Neutrophil (primary cell): ENCODE results near the gene LRRC52.

ENCODE experiments used
- H3K27ac ChIP-seq: fragments of 200-600 bp; sonication (generic); 2 replicates; pipeline ENCODE4 v1.5.1; 2016; ENCODE audit warnings: mild to moderate bottlenecking, moderate library complexity
- H3K27me3 ChIP-seq: fragments of 200-600 bp; sonication (generic); 2 replicates; pipeline ENCODE4 v1.6.0; 2016; ENCODE audit warnings: mild to moderate bottlenecking
- H3K36me3 ChIP-seq: fragments of 200-600 bp; sonication (generic); 2 replicates; pipeline ENCODE4 v1.5.1; 2017
- H3K4me1 ChIP-seq, 2 experiments: fragments of 200-600 bp in 1 of 2; sonication (generic) in 1 of 2; 1 replicate in 1 of 2; 2 replicates in 1 of 2; pipeline versions ENCODE4 v1.5.1 to v1.6.1; 2013 to 2016; ENCODE audit warnings: low read depth in 1 of 2, low read length in 1 of 2, mild to moderate bottlenecking in 1 of 2, moderate library complexity in 1 of 2; ENCODE audit not compliant: control insufficient read depth in 1 of 2, insufficient read depth in 1 of 2
- H3K4me3 ChIP-seq, 2 experiments: fragments of 200-600 bp in 1 of 2; sonication (generic) in 1 of 2; 1 replicate in 1 of 2; 2 replicates in 1 of 2; pipeline ENCODE4 v1.5.1; 2013 to 2016; ENCODE audit warnings: low read depth in 1 of 2, low read length in 1 of 2, mild to moderate bottlenecking in 1 of 2, moderate library complexity in 1 of 2
- H3K9me3 ChIP-seq: fragments of 200-600 bp; sonication (generic); 2 replicates; pipeline ENCODE4 v1.5.1; 2016
- TF ChIP-seq, protein P1 (sequence below): fragments of 200-600 bp; sonication (generic); IDR thresholded peaks from 2 replicates; pipeline ENCODE4 v1.5.1; 2016; ENCODE audit warnings: antibody characterized with exemption

LRRC52 gene

DNA sequence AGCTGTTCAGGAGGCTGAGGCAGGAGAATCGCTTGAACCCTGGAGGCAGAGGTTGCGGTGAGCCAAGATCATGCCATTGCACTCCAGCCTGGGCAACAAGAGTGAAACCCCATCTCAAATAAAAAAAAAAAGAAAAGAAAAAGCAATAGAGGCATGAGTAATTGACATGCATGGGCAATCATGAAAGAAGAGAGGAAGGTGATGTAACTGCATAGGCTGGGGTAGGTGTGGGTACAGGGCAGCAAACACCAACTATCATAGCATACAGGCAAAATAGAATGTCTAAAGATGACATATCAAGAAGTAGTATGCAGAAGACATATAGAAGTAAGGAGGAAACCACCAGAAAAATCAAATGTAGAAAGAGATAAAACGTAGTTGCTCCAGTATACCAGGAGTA lies 68.3 kb downstream of the LRRC52 start:
- H3K9me3 ChIP-seq: no peaks in the 10 kb centered on the region

More for the DNA sequence above, 68.3 kb downstream of the LRRC52 start:
- Histone ChIP-seq H3K4me3 (no peak overlapping the region), H3K27ac (no peak overlapping the region), H3K36me3 (no peaks in the 10 kb centered on the region), H3K4me1 (no peaks in the 10 kb centered on the region), H3K27me3 (peaks cover 33% of the 10 kb centered on the region)
- TF ChIP-seq, protein P1, sequence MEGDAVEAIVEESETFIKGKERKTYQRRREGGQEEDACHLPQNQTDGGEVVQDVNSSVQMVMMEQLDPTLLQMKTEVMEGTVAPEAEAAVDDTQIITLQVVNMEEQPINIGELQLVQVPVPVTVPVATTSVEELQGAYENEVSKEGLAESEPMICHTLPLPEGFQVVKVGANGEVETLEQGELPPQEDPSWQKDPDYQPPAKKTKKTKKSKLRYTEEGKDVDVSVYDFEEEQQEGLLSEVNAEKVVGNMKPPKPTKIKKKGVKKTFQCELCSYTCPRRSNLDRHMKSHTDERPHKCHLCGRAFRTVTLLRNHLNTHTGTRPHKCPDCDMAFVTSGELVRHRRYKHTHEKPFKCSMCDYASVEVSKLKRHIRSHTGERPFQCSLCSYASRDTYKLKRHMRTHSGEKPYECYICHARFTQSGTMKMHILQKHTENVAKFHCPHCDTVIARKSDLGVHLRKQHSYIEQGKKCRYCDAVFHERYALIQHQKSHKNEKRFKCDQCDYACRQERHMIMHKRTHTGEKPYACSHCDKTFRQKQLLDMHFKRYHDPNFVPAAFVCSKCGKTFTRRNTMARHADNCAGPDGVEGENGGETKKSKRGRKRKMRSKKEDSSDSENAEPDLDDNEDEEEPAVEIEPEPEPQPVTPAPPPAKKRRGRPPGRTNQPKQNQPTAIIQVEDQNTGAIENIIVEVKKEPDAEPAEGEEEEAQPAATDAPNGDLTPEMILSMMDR: no peak
